Measurements from ENCODE around the gene C19orf38.

DNA sequence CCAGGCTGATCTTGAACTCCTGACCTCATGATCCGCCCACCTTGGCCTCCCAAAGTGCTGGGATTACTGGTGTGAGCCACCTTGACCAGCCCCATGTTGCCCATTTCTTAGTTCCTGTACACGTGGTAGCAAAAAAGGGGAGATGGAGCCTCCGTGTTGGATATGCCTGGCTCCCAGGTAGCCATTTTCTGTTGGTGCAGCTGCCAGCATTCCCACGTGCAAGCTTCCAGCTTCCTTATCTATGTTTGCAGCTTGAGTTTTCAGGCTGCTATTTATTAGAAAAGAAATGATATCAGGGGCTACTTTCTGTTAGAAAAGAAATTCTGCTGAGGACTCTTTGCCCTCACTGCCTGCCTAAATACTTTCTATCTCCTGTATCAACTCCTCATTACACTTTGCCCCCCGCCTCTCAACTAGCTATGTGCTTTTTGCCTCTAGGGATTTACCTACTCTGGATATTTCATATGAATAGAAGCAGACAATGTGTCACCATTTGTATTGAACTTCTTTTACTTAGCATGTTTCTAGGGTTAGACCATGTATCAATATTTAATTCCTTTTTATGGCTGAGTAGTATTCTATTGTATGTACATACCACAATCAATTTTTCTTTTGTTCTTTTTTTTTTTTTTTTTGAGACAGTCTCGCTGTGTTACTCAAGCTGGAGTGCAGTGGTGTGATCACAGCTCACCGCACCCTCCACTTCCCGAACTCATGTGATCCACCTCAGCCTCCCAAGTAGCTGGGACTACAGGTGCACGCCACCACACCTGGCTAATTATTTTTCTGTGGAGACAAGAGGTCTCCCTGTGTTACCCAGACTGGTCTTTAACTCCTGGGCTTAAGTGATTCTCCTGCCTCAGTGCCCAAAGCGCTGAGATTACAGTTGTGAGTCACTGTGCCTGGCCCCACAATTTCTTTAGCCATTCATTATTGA is 8.8 kb upstream of the C19orf38 start:
- TF ChIP-seq, protein P1, sequence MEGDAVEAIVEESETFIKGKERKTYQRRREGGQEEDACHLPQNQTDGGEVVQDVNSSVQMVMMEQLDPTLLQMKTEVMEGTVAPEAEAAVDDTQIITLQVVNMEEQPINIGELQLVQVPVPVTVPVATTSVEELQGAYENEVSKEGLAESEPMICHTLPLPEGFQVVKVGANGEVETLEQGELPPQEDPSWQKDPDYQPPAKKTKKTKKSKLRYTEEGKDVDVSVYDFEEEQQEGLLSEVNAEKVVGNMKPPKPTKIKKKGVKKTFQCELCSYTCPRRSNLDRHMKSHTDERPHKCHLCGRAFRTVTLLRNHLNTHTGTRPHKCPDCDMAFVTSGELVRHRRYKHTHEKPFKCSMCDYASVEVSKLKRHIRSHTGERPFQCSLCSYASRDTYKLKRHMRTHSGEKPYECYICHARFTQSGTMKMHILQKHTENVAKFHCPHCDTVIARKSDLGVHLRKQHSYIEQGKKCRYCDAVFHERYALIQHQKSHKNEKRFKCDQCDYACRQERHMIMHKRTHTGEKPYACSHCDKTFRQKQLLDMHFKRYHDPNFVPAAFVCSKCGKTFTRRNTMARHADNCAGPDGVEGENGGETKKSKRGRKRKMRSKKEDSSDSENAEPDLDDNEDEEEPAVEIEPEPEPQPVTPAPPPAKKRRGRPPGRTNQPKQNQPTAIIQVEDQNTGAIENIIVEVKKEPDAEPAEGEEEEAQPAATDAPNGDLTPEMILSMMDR (IDR thresholded peaks at IDR 0.05): no peak
- no peak for TF ChIP-seq ZFX (IDR thresholded peaks at IDR 0.05; ENCODE audit: borderline replicate concordance)
